ENCODE results near the gene RALGAPA2.

RALGAPA2 gene

GRCh38 chr20:20632644-20633043 lies 79.8 kb downstream of the RALGAPA2 start:
- no peak for TF ChIP-seq CTCF (conservative IDR thresholded peaks at IDR 0.05; ENCODE audit: control insufficient read depth, insufficient read depth, low read depth, low read length)
- H3K4me3 ChIP-seq (ENCODE audit: control insufficient read depth, low read depth, low read length) = no peak overlapping the region
- no peak for DNase-seq (ENCODE audit: low read depth)

GRCh38 chr20:20630551-20630950 lies 81.9 kb downstream of the RALGAPA2 start:
- no peak for DNase-seq (ENCODE audit: low read depth)
- no peak for TF ChIP-seq CTCF (conservative IDR thresholded peaks at IDR 0.05; ENCODE audit: control insufficient read depth, insufficient read depth, low read depth, low read length)
- no peak overlapping the region for H3K4me3 ChIP-seq (ENCODE audit: control insufficient read depth, low read depth, low read length)

- no peak for DNase-seq (ENCODE audit: low read depth)
- no peak overlapping the region for H3K4me3 ChIP-seq (ENCODE audit: control insufficient read depth, low read depth, low read length)
- TF ChIP-seq CTCF (conservative IDR thresholded peaks at IDR 0.05; ENCODE audit: control insufficient read depth, insufficient read depth, low read depth, low read length) = no peak
These were observed 82.8 kb downstream of the RALGAPA2 start for GRCh38 chr20:20629556-20630188.

- TF ChIP-seq CTCF (conservative IDR thresholded peaks at IDR 0.05; ENCODE audit: control insufficient read depth, insufficient read depth, low read depth, low read length) = no peak
- no peak for DNase-seq (ENCODE audit: low read depth)
- no peak overlapping the region for H3K4me3 ChIP-seq (ENCODE audit: control insufficient read depth, low read depth, low read length)
These were observed 84.1 kb downstream of the RALGAPA2 start for GRCh38 chr20:20628314-20628713.

GRCh38 chr20:20627471-20627870 lies 85.0 kb downstream of the RALGAPA2 start:
- no peak for DNase-seq (ENCODE audit: low read depth)
- no peak for TF ChIP-seq CTCF (conservative IDR thresholded peaks at IDR 0.05; ENCODE audit: control insufficient read depth, insufficient read depth, low read depth, low read length)
- H3K4me3 ChIP-seq (ENCODE audit: control insufficient read depth, low read depth, low read length) = no peak overlapping the region

- no peak for TF ChIP-seq CTCF (conservative IDR thresholded peaks at IDR 0.05; ENCODE audit: control insufficient read depth, insufficient read depth, low read depth, low read length)
- H3K4me3 ChIP-seq (ENCODE audit: control insufficient read depth, low read depth, low read length) = no peak overlapping the region
- no peak for DNase-seq (ENCODE audit: low read depth)
These were observed 87.5 kb downstream of the RALGAPA2 start for GRCh38 chr20:20624914-20625313.

GRCh38 chr20:20621195-20621594 lies 91.2 kb downstream of the RALGAPA2 start:
- peak; percentile 53 for DNase-seq (ENCODE audit: low read depth)
- H3K4me3 ChIP-seq (ENCODE audit: control insufficient read depth, low read depth, low read length) = no peak overlapping the region

More at GRCh38 chr20:20621195-20621594, 91.2 kb downstream of the RALGAPA2 start:
- no peak for TF ChIP-seq CTCF (conservative IDR thresholded peaks at IDR 0.05; ENCODE audit: control insufficient read depth, insufficient read depth, low read depth, low read length)

All from fibroblast of mammary gland (primary cell).